ENCODE measurements around the gene NOM1.

The NOM1 gene

DNA sequence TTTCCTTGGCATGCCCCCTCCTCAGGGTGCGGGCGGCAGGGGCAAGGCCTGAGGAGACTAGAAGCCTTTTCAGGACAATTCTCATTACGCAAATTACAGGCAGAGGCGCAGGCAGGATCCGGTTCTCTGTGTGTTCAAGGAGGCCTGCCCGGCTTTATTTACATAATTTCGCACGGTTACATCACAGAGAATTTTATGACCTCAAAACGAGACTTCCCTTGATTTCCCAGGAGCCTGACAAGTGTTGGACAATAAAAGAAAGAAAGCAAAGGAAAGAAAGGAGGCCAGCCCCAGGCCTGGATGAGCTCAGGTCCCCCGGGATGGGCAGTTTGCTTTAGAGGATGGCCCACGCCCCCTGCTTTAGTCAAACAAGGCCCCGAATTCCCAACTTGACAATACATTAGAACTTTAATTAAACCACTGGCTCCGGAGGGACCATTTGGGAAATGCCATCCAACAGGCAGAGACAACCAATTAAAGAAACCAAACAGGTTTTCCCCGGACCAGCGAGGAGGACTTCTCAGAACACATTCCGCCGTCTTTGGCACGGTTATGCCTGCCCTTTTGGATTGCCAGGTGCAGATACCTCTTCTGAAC, 58.1 kb downstream of the NOM1 start:
- H3K36me3 Mint-ChIP-seq (ENCODE audit: insufficient read depth), result no peaks in the 10 kb centered on the region
- no peak for ATAC-seq (replicated peaks)
- H3K9me3 Mint-ChIP-seq, result no peaks in the 10 kb centered on the region
- H3K4me3 Mint-ChIP-seq, result no peak overlapping the region
- DNase-seq, result no peak
- peaks cover 59 to 85% of the 10 kb centered on the region in 2 donors for H3K27me3 Mint-ChIP-seq
- H3K4me1 Mint-ChIP-seq (ENCODE audit: low read depth in 2 of 2), result peaks cover 7 to 13% of the 10 kb centered on the region in 2 donors
- no peak overlapping the region for H3K27ac Mint-ChIP-seq

DNA sequence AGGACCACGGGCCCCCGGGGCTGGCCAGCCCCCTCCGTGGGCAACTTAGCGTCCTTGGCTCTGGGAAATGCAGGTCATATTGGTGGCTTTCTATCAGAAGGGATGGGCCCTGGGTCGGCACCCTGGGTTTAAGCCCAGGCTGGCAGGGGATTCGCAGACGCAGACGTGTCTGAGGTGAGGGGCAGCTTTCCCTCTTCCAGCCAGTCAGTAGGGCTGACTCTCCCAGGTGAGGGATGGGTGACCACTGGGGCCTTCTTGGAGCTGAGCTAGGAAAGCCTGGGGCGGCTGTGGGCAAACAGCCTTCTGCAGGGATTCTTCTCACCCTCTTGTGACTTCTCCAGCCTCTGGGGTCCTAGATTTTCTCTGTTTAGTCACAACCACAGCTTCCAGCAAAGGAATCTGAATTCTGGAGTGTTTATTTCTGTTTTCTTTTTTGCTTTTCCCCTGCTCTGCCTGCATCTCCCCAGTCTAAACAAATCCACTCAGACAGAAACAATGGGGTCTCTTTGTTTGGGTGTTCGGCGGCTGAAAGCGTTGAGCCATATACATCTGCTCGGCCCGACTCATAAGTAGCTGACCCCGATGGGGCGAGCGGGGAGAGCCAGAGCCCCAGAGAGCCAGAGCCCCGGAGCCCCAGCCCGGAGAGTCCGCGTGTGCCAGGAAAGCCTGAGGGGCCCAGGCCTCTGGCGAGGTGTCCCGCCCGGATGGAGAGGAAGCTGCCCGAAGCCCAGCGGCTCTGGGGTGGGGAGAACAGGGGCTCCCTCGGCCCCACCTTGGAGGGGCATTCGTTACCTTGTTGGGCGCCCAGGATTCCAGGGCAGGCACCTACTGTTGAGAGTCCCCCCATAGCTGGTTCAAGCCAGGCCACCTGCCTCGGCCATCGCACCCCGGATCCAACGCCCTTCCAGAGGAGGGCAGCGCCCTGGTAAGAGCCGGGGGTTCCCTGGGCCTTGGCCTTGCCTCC, 59.0 kb downstream of the NOM1 start:
- DNase-seq (no peak), ATAC-seq (replicated peaks) (no peak)
- no peak overlapping the region for H3K27ac Mint-ChIP-seq
- no peaks in the 10 kb centered on the region for H3K36me3 Mint-ChIP-seq (ENCODE audit: insufficient read depth)
- H3K27me3 Mint-ChIP-seq, result peaks cover 63 to 87% of the 10 kb centered on the region in 2 donors
- no peaks in the 10 kb centered on the region for H3K9me3 Mint-ChIP-seq
- H3K4me1 Mint-ChIP-seq (ENCODE audit: low read depth in 2 of 2), result peaks cover 7 to 13% of the 10 kb centered on the region in 2 donors
- peak overlapping the region; percentile 64 to 69 for H3K4me3 Mint-ChIP-seq

DNA sequence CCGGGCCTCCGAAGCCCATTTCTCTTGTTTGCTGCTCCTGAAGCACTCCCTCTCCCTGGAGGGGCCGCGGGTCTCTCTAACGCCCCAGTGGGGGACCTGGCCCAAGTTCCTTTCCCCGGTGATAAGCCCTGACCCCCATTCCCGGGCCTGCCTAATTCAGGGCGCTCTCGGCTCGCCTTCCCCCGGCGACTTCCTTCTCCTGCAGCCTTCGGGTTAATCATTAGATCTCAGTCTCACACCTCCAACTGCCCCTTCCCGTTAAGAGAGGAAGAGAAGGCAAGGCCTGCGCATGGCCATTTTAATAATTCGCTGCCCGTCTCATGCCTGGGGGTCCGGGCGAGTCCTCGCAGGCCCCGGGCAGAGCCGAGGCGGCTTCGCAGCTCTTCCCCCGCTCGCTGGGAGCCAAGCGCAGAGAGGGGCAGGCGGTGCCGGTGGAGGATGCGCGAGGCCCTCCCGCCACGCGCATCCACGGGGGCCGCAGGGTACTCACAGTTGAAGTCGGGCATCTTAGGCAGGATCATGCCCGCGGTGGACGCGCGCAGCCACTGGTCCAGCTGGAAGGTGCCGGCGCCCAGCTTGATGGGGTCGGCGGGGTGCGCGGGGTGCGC, 59.8 kb downstream of the NOM1 start:
- no peak overlapping the region for H3K27ac Mint-ChIP-seq
- H3K36me3 Mint-ChIP-seq (ENCODE audit: insufficient read depth), result no peaks in the 10 kb centered on the region
- ATAC-seq (replicated peaks) (no peak), DNase-seq (no peak)
- H3K4me3 Mint-ChIP-seq, result peak overlapping the region; percentile 64 to 69
- H3K9me3 Mint-ChIP-seq, result no peaks in the 10 kb centered on the region
- H3K4me1 Mint-ChIP-seq (ENCODE audit: low read depth in 2 of 2), result peaks cover 7 to 13% of the 10 kb centered on the region in 2 donors
- peaks cover 63 to 87% of the 10 kb centered on the region in 2 donors for H3K27me3 Mint-ChIP-seq

DNA sequence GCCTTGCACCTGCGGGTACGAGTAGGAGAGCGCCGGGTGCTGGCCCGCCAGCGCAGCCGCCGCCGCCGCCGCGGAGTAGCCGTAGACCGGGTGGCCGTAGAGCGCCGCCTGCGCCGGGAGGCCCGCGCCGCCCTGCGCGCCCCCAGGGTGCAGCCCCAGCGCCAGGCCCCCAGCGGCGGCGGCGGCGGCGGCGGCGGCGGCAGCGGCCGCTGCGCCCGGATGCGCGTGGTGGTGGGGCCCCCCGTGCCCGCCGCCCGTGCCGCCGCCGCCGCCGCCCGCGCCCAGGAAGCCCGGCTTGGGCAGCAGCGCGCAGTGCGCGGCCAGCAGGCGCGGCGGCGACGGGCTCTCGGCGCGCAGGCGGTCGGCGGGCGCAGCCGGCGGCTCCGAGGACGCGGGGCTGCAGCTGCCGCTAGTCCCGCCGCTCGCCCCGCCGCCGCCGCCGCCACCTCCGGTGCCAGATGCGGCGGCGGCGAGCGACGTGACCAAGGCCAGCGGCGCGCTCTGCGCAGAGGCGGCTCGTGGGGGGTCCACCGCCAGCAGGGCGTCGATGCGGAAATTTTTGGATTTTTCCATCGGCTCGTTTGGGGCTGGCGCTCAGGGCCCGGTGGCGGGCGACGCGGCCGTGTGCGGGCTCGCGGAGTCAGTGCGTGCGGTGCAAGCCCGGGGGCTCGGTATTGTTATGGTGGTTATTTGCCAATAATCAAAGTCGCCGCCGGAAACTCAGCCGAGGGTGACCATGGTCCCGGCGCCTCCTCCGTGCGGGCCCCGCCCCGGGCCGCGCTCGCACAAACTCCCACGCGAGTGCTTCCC, 60.5 kb downstream of the NOM1 start:
- H3K4me3 Mint-ChIP-seq, result peak overlapping the region; percentile 64 to 69
- peaks cover 63 to 87% of the 10 kb centered on the region in 2 donors for H3K27me3 Mint-ChIP-seq
- ATAC-seq (replicated peaks) (peak; percentile 17), DNase-seq (no peak)
- H3K9me3 Mint-ChIP-seq, result no peaks in the 10 kb centered on the region
- peaks cover 7 to 13% of the 10 kb centered on the region in 2 donors for H3K4me1 Mint-ChIP-seq (ENCODE audit: low read depth in 2 of 2)
- no peaks in the 10 kb centered on the region for H3K36me3 Mint-ChIP-seq (ENCODE audit: insufficient read depth)
- no peak overlapping the region for H3K27ac Mint-ChIP-seq

DNA sequence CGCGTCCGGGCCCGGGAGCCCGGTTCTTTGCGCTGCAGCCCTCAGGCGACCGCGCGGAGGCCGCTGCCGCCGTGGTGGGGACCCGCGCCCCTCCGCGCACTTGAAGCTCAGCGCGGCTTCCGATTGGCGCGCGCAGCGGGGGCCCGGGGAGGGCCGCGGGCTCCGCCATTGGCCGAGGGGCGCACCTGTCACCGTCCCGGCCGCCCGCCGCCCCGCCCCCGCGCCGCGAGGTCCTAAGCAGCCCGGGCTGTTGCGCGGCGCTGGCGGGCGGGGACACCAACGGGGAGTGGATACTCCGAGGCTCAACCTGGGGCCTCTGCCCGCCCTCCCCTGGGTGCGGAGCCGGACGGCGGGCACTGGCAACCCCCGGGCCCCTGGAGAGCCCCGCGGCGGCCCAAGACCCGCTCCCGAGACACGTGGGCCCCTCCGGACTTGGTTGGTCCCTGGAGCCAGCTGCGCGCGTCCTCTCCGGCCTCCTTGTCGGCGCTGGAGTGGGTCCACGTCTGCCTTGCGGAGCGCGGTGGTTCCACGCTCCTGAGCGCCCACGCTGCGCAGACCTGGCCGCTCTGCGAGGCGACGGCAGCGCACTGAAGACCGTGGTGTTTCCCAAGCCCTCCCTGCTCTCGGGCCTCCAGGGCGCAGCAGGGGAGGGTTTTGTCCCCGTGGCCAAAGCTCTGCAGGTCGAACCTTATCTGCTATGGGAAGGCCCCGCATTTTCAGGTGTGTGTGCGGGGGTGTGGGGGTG, 61.2 kb downstream of the NOM1 start, which contains the start of gene MNX1:
Gene MNX1 (minus strand): TSS at position 76 of the 745 bp plus-strand sequence. CDS start 313 bp downstream, outside the sequence.
- Mint-ChIP-seq H3K27me3 (peaks cover 69 to 89% of the 10 kb centered on the region in 2 donors), H3K4me3 (peak within 1 kb of the TSS; percentile 64 to 69), H3K36me3 (ENCODE audit: insufficient read depth) (no peaks in the 10 kb centered on the region), H3K9me3 (no peaks in the 10 kb centered on the region), H3K4me1 (ENCODE audit: low read depth in 2 of 2) (peaks cover 7 to 13% of the 10 kb centered on the region in 2 donors), H3K27ac (no peak within 1 kb of the TSS)
- ATAC-seq (replicated peaks) (peak; percentile 77), DNase-seq (no peak)

DNA sequence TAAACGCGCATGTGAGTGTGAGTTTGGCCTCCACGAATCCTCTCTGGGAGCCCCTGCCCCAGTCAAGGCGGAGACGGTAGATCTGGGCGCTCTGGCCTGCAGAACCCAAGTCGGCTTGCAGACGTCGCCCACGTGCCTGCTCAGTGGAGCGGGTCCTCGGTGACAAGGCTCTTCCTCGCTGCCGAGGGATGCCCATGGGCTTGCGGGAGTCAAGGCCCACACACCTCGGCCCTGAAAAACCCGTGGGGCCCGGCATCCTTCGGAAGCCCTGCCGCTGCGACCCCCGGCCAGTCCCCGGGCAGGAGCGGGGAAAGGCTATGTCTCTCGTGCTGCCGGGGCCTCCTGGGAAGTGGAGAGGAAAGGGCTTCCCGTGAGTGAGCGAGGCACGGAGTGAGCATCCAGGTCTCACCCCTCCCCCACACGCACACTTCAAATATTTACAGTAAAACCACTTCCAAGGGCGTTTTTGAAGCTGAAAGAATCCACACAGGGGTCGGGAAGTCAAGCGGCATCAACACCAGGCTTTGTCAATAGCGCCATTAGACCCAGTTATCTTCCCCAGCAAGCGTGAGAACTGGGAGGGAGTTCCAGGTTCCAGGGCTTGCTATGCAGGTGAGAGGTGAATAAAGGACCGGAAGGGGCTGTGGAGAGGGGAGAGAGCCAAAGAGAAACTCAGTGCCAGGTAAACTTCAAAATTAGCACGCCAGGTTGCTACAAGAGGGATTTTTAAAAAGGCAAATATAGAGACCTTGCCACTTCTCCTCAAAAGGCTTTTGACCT, 62.0 kb downstream of the NOM1 start:
- H3K4me1 Mint-ChIP-seq (ENCODE audit: low read depth in 2 of 2), result peaks cover 7 to 18% of the 10 kb centered on the region in 2 donors
- DNase-seq (no peak), ATAC-seq (replicated peaks) (no peak)
- H3K4me3 Mint-ChIP-seq, result peak overlapping the region; percentile 44 to 58
- no peaks in the 10 kb centered on the region for H3K36me3 Mint-ChIP-seq (ENCODE audit: insufficient read depth)
- H3K27me3 Mint-ChIP-seq, result peaks cover 75 to 89% of the 10 kb centered on the region in 2 donors
- H3K9me3 Mint-ChIP-seq, result no peaks in the 10 kb centered on the region
- H3K27ac Mint-ChIP-seq, result no peak overlapping the region

DNA sequence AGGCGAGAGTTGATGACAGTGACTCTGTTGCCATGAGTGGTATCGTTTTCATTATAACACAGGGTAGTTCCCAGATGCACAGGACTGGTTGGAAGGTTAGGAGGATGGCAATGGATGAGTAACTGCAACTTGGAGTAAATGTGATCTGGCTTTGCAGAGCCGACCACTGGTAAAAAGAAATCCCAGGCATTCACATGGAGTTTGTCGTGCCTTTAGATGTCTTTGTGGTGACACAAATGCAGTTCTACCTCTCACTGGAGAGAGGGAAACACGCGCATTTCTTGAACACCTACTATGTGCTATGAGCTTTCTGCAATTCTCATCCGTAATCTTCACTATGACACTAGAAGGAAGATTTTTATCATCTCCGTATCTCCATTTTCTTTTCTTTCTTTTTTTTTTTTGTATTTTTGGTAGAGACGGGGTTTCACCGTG, 62.6 kb downstream of the NOM1 start:
- no peak overlapping the region for H3K4me3 Mint-ChIP-seq
- H3K27me3 Mint-ChIP-seq, result peaks cover 77 to 89% of the 10 kb centered on the region in 2 donors
- H3K36me3 Mint-ChIP-seq (ENCODE audit: insufficient read depth), result no peaks in the 10 kb centered on the region
- ATAC-seq (replicated peaks) (no peak), DNase-seq (no peak)
- peaks cover 7 to 20% of the 10 kb centered on the region in 2 donors for H3K4me1 Mint-ChIP-seq (ENCODE audit: low read depth in 2 of 2)
- no peaks in the 10 kb centered on the region for H3K9me3 Mint-ChIP-seq
- H3K27ac Mint-ChIP-seq, result no peak overlapping the region

DNA sequence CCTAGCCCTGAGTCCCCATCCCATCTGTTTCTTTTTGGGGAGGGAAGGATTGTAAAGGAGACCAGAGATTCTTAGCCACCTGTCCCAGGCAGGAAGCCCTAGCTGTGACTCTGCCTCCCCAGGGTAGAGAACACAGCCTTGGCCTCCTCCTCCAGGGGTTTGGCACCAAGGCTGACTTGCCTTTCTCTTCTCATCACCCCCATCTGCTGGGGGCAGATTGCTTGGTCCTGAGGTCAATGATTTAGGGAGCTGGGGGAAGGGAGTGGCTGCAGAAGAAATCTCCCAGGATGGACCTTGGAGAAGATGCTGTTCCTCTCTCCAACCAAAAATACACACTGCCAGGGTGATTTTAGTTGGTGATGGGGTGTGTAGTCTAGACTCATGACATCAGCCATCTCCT, 63.6 kb downstream of the NOM1 start:
- no peak for DNase-seq
- H3K27ac Mint-ChIP-seq, result no peak overlapping the region

DNA sequence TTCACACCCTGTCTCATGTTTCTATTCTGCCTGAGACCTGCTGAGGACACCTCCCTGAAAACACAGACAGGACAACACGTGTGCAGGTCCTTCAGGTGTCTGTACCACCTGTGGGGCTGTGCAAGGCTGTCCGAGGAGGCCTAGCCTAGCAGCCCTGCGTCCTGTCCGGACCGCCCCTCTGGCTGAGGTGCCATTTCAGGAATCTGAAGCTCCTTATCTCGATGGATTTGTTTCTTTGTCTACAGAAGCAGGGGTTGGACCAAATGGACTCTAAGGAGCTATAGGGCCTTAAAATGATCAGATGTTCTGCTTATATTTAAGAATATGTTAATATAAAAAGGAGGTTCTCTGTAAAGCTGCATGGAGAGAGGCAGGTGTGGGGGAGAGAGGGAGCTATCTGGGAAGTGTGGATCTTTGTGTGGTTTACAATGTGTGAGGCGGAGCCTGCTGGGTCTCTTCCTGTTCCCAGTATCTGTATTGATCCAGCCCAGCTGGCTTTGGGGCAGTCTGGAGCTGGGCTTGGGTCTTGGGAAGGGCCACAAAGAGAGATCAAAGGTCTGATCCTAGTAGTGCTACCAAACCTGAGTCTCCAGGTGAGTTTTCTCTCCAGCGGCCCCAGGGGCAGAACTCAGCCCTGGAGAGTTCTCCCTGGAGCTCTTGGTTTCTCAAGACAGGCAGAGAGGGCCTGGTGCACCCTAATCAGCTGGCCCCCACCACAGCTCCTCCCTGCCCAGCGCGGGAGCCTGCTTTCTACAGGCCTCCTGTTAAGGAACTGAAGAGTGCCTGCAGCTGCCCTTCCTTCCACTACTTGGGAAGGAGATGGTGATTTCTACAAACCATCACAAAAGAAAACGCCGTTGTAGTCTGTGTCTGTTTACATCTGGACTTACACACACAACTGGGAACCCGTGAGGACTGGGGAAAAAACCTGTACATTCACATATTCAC, 64.4 kb downstream of the NOM1 start:
- ATAC-seq (replicated peaks), result no peak
- Mint-ChIP-seq H3K4me3 (no peak overlapping the region), H3K36me3 (ENCODE audit: insufficient read depth) (no peaks in the 10 kb centered on the region), H3K4me1 (ENCODE audit: low read depth in 2 of 2) (peaks cover 10 to 21% of the 10 kb centered on the region in 2 donors), H3K9me3 (no peaks in the 10 kb centered on the region), H3K27ac (no peak overlapping the region), H3K27me3 (peaks cover 73 to 86% of the 10 kb centered on the region in 2 donors)
- DNase-seq, result no peak

More for the DNA sequence above, 63.6 kb downstream of the NOM1 start:
- H3K4me3 Mint-ChIP-seq, result no peak overlapping the region
- no peaks in the 10 kb centered on the region for H3K9me3 Mint-ChIP-seq
- H3K27me3 Mint-ChIP-seq, result peaks cover 76 to 87% of the 10 kb centered on the region in 2 donors
- no peaks in the 10 kb centered on the region for H3K36me3 Mint-ChIP-seq (ENCODE audit: insufficient read depth)
- no peak for ATAC-seq (replicated peaks)
- H3K4me1 Mint-ChIP-seq (ENCODE audit: low read depth in 2 of 2), result peaks cover 7 to 23% of the 10 kb centered on the region in 2 donors

DNA sequence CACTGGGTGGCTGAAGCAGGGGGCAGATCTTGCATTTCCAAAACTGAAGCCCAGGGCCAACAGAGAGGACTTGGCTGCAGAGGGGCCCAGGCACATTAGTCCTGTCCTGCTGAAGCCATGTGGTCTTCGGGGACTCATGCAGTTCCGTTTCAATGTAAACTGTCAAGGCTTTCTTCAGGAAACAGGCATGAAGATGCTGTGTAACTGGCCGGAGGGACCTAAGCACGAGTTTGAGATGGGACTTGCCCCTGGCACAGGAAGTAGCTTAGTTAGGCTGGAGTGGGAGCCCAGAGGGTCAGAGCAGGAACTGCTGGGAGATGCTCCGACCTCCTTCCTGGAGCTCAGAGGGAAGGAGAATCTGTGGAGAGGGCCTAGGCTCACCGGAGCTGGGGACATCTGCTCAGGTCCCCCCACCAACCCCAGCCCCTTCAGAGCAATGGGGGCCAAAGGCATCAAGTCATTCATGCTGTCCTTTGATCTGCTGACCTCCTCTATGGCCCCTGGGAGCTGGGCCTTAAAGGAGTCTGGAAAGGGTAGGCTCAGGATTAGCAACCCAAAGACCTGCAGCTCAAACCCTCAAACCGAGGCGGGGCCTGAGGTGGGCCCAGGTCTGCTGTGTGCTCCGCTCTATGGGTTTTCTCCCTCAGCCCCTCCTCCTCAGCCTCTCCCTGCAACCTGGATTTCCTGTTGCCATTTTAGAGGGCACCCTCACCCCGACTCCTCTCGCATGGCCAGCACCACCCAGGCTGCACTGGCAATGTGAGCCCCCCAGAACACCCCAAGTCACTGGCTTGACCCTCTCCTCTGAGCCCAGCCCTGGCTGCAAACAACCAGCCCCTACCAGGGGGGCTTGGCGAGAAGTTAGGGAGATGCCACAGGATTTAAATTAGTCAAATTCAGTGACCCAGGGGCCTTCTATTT, 65.4 kb downstream of the NOM1 start:
- H3K9me3 Mint-ChIP-seq, result no peaks in the 10 kb centered on the region
- no peaks in the 10 kb centered on the region for H3K36me3 Mint-ChIP-seq (ENCODE audit: insufficient read depth)
- peaks cover 70 to 84% of the 10 kb centered on the region in 2 donors for H3K27me3 Mint-ChIP-seq
- peaks cover 14 to 18% of the 10 kb centered on the region in 2 donors for H3K4me1 Mint-ChIP-seq (ENCODE audit: low read depth in 2 of 2)
- no peak overlapping the region for H3K4me3 Mint-ChIP-seq
- no peak overlapping the region for H3K27ac Mint-ChIP-seq
- ATAC-seq (replicated peaks) (no peak), DNase-seq (no peak)
